Activated CD8-positive, alpha-beta memory T cell treated with anti-CD3 and anti-CD28 coated beads, Interleukin-2, amount 50 U/mL, for 4 hours (primary cell): ENCODE results near the gene DLGAP5.

Source experiments
- DNase-seq: peaks from one replicate; pipeline ENCODE4 v3.0.0-alpha.2; 2020

The DLGAP5 gene

DNA sequence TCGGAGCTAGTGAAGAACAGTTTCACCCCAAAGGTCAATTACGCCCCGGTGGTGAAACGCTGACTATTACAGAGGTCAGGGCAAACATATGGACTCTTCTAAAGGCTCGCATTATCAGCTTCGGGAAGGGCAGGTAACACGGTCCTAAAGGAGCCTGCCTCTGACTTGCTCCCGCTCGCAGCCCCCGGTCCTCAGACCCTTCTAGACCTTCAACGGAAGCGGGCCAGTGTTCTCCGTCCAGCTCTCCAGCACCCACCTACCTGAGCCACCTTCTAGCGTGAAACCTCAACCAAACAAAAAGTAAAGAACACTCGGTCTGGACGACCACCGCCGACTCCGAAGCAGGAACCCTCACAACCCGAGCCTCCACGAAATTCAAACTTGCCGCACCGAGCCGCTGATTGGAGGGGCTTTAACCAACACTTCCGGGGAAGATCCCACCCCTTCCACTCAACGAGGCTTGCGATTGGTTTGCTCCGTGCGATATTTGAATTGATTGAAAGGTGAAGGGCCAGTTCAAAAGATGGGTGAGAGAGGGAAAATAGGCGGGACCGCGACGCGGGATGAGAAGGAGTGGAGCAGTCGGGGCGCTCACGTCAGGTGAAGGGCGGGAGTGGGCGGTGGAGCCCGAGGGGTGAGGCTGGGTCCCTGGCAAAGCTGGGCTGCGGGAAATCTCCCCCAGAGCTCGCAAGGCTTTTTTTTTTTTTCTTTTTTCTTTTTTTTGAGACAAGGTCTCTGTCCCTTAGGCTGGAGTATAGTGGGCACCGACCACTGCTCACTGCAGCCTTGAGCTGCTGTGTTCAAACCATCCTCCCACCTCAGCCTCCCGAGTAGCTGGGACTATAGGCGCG is at the start of gene DLGAP5:
Gene DLGAP5 (minus strand): TSS at position 383 of the 851 bp plus-strand sequence. CDS start 2,406 bp downstream, outside the sequence.
- peak; percentile 82 for DNase-seq

- no peak for DNase-seq
These were observed 49.3 kb upstream of the DLGAP5 start for GRCh38 chr14:55240526-55241178.

DNA sequence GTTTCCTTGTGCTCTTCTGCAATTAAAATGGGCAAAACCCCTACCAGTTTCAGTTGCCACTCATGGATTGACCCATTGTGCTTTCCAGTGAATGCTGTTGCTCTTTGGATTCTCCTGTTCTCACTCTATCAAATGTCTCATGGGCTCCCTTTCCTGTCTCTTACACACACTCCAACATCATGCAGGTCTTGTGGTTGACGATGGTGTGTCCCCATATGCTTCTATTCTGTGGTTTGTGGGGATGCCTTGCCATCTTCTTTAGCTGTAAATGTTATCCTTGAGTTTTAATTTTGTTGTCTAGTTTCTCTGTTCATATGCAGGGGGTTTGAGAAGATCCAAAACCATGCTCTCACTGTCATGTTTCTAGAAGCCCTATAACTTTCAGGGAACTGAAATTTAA is 47.9 kb upstream of the DLGAP5 start:
- DNase-seq = no peak

- no peak for DNase-seq
These were observed 46.8 kb upstream of the DLGAP5 start for GRCh38 chr14:55238019-55238680.

DNA sequence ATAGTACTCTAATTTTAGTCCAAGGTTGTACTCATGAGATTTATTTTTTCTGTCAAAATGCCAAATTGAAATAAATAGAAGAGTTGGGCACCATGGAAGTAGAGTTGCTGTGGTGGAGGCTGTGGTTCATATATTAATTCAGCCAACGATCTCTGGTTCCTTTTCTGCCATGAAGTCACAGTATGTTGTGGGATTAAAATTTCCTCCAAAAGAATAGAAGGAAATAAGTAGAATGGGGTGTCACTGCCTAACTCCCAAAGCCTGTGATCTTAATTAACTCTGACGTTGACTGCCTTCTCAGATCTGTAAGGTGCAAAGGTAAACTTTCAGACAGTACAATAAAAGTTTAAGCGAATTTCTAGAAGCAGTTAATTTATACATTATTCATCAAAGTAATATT is 42.2 kb upstream of the DLGAP5 start:
- DNase-seq = no peak

GRCh38 chr14:55228261-55228660 is 36.9 kb upstream of the DLGAP5 start:
- no peak for DNase-seq

- no peak for DNase-seq
These were observed 32.0 kb upstream of the DLGAP5 start for GRCh38 chr14:55223364-55223763.

DNA sequence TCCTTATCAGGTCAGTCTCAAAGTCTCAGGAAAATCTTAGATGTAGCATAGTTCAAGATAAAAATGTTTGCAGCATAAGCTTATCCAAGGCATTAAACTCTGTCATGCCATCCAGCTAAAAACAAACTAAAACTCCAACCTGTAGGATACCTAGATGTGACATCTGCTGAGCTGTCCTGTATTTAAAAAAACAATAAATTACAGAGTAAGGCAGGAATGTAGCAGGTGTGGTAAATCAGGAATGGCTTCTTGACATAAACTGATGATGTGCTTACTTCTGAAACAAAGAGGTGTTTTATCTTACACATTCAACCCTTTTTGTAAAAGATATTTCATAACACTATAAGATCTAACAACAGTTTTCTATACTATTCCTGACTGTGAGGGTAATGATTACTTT is 30.6 kb upstream of the DLGAP5 start:
- DNase-seq = no peak

DNA sequence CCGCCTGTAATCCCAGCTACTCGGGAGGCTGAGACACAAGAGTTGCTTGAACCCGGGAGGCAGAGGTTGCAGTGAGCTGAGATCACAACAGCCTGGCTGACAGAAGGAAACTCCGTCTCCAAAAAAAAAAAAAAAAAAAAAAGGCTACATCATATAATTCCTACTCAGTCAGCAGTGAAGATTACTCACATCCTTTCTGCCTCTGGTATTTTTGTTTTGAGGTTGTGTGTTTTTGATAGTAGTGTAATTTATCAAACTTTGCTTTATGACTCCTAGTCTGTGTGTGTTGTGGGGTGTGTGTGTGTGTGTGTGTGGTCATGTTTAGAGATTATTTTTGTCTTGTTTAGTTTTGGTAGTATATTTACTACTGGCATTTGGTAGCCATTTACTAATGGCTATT is 29.8 kb upstream of the DLGAP5 start:
- DNase-seq = no peak

DNA sequence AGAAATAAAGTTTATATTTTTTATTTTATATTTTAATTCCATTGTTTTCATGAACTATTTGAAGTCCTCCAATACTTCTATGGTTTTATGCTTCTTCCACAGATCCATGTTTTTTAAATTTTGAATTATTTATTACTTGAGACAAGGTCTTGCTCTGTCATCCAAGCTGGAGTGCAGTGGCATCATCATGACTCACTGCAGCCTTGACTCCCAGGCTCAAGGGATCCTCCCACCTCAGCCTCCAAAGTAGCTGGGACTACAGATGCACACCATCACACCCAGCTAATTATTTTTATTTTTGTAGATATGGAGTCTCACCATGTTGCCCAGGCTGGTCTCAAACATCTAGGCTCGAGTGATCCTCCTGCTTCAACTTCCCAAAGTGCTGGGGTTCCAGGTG is 28.8 kb upstream of the DLGAP5 start:
- DNase-seq = no peak

DNA sequence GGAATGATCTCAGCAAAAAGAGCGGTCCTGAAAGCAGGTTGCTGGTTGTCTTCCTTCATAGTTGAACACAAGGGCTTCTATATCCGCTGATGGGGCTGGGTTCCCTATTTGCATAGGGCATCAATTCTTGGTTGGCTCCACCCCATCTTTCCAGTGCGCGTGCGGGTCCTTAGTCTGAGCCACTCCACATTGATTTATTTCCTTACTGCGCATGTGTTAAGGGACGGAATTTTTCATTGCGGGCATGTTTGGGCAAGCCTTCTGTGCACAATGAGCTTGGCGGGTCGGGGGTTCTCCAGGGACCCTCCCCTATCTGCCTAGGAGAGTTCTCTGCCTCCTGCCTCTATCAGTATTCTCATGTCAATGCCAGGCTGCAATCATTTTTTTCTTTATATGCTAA is 21.2 kb upstream of the DLGAP5 start:
- no peak for DNase-seq

- DNase-seq = no peak
These were observed 16.4 kb upstream of the DLGAP5 start for GRCh38 chr14:55207832-55208231.

GRCh38 chr14:55206175-55206693 is 14.8 kb upstream of the DLGAP5 start:
- DNase-seq = no peak

GRCh38 chr14:55201219-55202101 is 10.1 kb upstream of the DLGAP5 start:
- DNase-seq = no peak

GRCh38 chr14:55200651-55201050 is 9.3 kb upstream of the DLGAP5 start:
- DNase-seq = no peak

DNA sequence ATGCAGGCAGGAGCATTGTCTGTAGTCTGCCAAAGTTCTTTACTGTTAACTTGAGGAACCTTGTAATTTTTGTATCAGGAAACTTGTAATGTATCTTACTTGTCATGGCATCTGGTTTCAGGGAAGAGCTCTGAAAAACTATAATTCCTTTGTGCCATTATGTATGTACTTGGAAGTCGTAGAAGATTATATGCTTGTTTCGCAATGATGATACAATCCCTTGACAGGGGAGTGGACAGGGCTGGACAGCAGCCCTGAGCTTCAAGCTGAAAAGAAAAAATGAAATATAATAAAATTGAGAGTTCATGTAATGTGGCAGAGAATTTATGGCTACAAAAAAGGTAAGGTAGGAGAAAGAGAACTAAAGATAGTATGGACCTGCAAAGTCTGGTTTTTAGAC is 7.4 kb upstream of the DLGAP5 start:
- DNase-seq = no peak

- DNase-seq = no peak
These were observed 3.4 kb upstream of the DLGAP5 start for GRCh38 chr14:55194656-55195355.

DNA sequence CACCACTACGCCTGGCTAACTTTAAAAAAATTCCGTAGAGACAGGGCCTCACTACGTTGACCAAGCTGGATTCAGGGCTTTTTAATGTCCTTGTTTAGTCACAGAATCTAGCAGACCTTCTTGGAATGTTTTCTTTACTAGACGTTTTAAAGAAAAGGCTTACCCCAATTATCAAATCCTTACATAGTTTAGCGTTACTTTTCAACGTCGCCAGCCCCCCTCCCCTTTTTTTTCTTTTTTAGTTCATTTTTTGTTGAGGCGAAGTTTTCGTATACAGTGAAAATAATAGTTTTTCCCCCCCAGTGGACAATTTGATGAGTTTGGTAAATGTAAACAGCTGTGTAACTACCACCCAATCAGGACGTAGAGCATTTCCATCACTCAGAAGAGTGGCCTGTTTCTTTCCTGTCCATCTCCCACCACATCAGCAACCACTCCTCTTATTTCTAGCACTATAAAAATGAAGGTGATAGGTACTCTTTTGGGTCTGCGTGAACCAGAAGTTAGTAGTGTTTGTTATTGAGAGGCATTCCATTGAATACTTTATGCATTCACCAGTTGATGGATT is 753 bp upstream of the DLGAP5 start:
- DNase-seq = no peak

DNA sequence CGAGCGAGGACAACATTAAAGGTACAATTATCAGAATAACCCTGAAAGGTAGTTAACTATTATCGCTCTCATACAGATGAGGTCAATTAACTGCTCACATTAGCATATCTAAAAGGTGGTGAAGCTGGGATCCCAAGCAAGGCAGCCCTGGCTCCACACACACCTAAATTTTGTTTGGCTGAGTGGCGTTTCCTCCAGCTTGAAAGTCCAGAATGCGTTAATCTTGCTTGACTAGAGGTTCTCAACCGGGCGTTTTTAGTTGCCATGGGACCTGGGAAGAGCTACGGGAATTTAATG is 531 bp downstream of the DLGAP5 start:
- no peak for DNase-seq

- no peak for DNase-seq
These were observed 2.6 kb downstream of the DLGAP5 start for GRCh38 chr14:55188686-55189295.

DNA sequence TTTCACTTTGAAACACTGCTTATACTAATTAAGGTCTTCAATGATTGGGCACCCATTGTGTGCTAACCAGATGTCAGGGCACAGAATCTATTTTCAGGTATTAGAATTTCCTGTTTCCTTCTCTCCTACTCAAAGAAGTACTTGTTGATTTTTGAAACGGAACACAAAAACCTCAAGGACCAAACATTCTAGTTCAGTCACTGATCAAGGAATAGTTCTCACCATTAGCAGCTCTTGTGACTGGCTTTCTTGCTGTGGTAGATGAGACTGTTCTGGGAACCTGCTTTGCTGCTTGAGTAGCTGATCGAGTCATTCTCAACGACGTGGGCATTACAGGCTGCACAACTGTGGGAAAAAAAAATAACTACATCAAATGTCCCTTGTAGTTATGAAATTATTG is 11.0 kb downstream of the DLGAP5 start:
- no peak for DNase-seq
